ENCODE results near the gene STK38.
A peak's percentile ranks its signal among the peaks of the same experiment; 100 is the strongest.
"Not testable (repeated sequence)": the region's sequence is repeated elsewhere in the genome, so short reads cannot be mapped to it uniquely, and the experiment has no call there.

STK38 gene

GRCh38 chr6:36546920-36547645, at the start of gene STK38:
STK38 (minus strand) TSS chr6:36547479; CDS start chr6:36540202, 7,277 bp downstream.
- DNase-seq (ENCODE audit: low spot score) = peak; percentile 90

DNA sequence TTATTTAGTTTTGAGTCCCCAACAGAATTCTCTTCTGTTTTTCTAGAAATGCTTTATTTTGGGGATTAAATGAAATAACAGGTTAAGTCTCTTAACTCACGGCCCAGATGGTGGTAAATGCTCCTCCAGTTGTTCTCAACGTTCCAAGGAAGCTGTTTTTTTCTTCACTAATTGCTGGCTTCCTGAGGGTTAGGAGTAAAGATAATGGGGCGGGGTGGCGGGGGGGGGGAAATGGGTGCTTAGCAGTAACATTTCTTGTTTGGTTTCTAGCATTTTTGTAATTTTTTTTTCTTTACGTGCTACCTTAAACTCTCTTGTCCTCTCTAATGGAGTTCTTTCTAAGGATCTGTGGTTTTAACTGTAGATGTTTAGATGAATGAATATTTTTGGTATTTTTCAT, 49.1 kb upstream of the STK38 start:
- DNase-seq (ENCODE audit: low spot score) = no peak

DNA sequence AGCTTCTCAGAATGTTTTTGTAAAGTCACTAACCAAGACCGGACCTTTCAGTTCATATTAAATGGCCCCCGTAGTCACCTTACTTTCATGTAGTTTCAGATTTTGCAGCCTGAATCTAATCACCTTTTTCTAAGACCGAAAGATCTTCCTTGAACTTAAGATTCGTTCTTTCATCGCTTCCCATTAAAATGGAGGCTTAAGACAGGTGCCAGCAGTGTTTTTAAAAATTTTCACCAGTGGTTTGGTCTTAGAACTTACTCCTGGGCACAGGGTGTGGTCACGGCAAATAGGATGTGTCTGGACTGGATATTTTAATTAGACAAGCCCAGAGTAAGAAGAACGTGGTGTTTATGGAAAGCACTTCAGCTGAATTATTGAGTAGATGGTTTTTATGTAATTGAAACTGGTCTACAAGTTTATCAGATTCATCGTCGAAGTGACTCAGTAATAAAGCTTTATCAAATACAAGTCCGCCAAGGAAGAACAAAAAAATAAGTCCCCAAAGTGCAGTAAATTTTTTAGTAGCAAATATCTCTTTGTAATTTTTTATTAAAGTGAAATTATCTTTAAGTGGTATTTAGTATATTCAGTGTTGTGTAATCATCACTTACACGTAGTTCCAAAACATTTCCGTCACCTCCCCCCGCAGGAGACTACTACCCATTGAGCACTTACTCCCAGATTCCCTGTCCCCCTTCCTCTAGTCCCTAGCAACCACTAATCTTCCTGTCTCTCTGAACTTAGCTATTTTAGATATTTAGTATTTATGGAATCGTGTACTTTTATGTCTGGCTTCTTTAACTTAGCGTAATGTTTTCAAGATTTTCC, 47.8 kb upstream of the STK38 start:
- peak; percentile 23 for DNase-seq (ENCODE audit: low spot score)

DNA sequence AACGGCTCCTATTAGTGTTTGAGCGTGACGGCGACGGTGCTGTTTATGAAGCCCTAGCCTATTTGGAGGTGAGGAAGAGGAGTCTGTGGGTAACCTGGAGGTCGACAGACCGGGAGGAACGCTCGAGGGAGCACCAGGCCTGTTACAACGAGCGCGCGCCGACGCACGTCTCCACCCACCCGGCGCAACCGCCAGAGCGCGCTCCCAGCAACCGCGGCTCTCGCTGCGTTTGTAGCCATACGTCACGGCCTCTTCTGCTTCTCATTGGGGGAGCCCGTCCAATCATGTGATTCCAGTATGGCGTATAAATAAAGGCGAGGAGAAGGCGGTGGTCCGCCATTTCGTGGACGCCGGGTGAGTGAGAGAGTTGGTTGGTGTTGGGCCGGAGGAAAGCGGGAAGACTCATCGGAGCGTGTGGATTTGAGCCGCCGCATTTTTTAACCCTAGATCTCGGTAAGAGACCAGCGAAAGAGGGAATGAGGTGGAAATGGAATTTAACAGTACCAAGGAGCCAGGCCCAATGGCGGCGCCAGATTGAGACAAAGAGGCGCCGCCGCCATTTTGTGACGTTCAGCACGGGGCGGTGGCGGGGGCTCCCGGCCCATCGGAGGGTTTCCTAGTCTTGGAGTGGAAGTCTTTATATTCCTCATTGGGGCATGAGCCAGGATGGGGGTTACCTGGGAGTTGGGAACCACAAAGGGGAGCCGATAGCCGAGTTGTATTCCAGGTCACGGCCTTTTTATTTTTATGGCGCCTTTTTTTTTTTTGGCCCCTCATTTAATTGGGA, 46.9 kb upstream of the STK38 start, which contains the start of gene SRSF3:
TSS of gene SRSF3 (plus strand) at position 334 of the 787 bp plus-strand sequence. CDS start 2,401 bp downstream, outside the sequence.
- peak; percentile 97 for DNase-seq (ENCODE audit: low spot score)

GRCh38 chr6:36593569-36594028, 46.3 kb upstream of the STK38 start:
- peak; percentile 47 for DNase-seq (ENCODE audit: low spot score)

GRCh38 chr6:36592221-36592655, 45.0 kb upstream of the STK38 start:
- DNase-seq (ENCODE audit: low spot score) = no peak

DNA sequence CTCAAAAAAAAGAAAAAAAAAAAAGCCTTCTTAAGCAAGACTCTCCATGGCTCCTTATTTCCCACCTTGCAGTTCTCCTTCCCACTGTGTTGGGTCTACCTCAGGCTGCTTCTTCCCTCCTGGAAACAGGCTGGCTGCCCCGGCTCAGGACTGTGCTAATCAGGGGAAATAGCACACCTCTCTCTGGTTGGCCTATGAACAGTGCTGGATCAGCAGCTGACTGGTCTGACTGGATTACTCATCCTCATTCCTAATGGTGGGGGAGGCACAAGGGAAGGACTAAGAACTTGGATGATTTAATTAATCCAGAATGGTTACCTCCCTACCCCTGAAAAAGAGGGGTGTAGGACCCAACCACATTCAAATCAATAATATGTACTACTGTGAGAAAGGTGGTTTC, 43.0 kb upstream of the STK38 start:
- DNase-seq (ENCODE audit: low spot score) = no peak

DNA sequence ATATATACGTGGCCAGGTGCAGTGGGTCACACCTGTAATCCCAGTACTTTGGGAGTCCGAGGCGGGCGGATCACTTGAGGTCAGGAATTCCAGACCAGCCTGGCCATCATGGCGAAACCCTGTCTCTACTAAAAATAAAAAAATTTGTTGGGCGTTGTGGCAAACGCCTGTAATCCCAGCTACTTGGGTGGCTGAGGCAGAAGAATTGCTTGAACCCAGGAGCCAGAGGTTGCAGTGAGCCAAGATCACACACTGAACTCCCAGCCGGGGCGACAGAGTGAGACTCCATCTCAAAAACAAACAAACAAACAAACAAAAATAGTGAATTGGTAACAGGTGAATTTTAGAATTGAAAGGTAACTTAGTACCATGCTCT, 41.7 kb upstream of the STK38 start:
- DNase-seq (ENCODE audit: low spot score) = not testable (repeated sequence)

DNA sequence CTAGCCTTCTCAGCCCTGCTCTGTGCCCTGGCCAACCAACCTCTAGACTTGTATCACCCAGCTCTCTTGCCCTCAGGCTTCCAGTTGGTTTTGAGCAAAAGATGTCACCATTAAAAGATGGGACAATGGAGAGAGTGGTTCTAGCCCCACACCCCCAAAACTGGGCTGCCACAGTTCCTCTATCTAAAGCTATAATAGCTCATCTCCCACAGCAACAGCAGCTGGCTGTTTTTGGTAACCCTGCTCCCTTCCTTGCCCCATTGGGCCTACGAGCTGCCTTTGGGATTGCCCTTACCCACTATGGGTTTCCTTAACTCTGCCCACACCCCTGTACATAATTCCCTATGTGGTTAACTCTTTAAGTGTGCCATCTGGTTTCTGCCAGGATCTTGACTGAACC, 39.3 kb upstream of the STK38 start:
- DNase-seq (ENCODE audit: low spot score) = no peak

DNA sequence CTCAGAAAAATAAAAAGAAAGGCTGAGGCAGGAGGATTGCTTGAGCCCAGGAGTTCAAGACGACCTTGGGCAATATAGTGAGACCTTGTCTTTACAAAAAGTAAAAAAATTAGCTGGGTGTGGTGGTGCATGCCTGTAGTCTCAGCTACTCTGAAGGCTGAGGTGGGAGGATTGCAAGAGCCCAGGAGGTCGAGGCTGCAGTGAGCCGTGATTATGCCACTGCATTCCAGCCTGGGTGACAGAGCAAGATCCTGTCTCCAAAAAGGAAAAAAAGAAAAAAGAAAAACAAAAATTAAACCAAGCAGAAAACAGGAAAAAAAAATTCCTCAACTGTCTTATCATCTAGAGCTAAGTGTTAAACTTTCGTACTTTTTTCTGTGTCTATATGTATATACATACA, 34.4 kb upstream of the STK38 start:
- DNase-seq (ENCODE audit: low spot score) = no peak

DNA sequence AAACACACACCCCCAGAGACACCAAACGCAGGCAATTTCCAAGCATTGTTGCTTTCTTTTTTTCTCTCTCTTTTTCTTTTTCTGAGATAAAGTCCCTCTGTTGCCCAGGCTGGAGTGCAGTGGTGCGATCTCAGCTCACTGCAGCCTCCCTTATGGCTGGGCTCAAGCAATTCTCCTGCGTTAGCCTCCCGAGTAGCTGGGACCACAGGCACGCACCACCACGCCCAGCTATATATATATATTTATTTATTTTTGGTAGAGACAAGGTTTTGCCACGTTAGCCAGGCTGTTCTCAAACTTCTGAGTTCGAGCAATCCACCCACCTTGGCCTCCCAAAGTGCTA, 32.9 kb upstream of the STK38 start:
- no peak for DNase-seq (ENCODE audit: low spot score)

DNA sequence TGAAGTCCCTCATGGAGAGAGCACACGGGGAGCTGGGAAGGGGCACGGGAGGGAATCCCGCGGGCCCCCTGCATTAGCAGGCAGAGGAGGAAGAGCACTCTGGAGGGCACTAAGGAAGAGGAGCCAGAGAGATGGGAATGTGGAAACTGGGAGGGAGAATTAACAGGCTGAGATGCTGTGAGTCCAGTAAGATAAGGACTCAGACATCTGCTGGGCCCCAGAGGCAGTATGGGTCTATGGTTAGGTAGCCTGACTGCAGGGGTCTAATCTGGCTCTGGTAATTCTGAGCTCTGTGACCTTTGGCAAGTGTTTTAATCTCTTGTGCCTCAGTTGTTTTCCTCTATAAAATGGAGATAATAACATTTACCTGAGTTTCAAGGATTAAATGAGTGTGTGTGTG, 31.2 kb upstream of the STK38 start:
- no peak for DNase-seq (ENCODE audit: low spot score)

DNA sequence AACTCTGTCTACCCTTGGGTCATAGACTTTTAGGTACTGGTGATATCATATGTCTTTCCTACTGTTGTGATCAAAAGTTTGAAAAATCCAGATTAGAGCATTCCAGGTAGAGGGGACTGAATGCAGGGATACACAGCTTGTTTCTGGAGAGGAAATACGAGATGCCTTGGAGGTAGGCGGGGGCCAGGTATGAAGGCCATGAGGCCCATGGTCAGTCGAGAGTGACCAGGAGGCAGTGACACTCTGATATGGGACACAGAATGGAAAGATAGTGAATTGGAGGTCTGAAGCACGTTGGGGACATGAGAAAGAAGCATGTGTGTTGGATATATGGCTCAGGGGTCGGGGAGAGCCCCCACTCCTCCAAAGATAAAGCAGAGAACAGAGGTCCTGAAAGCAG, 30.8 kb upstream of the STK38 start:
- DNase-seq (ENCODE audit: low spot score) = no peak

DNA sequence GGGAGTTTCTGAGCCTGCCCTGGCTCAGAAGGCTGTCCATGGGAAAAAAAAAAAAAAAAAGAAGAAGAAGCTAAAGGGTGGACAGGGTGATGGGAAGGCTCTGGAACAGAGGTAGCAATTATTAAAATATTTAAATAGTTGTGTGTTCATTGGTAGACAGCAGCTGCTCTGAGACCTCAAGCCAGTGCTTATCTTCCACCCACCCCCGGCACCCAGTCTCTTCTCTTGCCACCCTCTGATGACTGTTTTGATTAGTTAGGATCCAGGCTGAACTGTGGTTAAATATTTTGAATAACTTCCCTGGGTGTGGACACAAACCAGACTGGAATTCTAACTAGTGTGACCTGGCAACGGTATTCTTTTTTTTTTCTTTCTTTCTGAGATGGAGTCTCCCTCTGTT, 30.0 kb upstream of the STK38 start:
- DNase-seq (ENCODE audit: low spot score) = no peak

DNA sequence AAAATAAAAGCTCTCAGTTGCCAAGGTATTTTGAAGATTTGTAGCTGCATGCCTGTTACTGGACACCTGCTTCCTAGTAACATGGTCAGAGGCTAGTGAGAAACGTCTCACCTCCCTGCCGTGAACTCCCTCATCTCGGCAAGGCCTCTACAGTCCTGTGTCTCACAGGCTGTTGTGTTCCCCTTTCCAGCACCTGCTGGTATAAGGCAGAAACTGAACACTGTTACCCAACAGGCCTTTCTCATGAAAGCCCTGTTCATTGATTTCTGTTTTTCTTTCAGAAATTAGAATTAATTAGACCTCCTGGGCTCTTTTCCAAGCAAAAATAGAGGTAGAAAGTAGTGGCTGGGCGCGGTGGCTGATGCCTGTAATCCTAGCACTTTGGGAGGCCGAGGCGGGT, 29.3 kb upstream of the STK38 start:
- no peak for DNase-seq (ENCODE audit: low spot score)

DNA sequence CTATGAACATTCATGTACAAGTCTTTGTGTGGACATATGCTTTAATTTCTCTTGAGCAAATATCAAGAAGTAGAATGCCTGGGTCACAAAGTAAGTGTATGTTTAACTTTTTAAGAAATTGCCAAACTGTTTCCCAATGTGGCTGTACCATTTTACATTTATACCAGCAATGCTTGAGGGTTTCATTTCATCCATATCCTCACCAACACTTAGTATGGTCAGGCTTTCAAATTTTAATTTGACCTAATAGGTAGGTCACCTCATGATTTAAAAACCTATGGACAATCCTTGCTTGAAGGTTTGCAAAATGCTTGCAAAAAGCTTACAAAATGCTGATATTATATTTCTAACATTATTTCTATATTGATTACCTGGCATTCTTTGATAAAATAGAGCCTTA, 27.4 kb upstream of the STK38 start:
- no peak for DNase-seq (ENCODE audit: low spot score)

DNA sequence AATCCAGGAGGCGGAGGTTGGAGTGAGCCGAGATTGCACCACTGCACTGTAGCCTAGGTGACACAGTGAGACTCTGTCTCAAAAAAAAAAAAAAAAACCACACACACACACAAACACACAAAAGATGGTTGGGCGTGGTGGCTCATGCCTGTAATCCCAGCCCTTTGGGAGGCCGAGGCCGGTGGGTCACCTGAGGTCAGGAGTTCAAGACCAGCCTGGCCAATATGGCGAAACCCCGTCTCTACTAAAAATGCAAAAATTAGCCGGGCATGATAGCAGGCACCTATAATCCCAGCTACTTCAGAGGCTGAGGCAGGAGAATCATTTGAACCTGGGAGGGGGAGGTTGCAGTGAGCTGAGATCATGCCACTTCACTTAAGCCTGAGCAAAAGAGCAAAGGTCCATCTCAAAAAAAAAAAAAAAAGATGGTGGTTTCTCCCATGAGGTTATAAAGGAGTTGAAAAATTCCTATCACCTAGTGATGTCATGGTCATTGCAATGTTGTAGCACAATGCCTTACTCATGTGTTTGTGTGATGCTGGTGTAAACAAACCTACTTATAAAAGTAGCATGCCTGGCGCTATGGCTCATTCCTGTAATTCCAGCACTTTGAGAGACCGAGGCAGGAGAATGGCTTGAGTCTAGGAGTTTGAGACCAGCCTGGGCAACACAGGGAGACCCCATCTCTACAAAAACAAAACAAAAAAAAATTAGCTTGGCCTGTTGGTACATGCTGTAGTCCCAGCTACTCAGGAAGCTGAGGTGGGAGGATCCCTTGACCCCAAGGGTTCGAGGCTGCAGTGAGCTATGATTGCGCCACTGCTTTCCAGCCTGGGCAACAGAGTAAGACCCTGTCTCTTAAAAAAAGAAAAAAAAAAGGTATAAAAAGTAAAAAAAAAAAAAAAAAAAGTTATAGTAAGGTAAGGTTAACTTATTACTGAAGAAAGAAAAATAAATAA, 25.4 kb upstream of the STK38 start:
- not testable (repeated sequence) for DNase-seq (ENCODE audit: low spot score)

DNA sequence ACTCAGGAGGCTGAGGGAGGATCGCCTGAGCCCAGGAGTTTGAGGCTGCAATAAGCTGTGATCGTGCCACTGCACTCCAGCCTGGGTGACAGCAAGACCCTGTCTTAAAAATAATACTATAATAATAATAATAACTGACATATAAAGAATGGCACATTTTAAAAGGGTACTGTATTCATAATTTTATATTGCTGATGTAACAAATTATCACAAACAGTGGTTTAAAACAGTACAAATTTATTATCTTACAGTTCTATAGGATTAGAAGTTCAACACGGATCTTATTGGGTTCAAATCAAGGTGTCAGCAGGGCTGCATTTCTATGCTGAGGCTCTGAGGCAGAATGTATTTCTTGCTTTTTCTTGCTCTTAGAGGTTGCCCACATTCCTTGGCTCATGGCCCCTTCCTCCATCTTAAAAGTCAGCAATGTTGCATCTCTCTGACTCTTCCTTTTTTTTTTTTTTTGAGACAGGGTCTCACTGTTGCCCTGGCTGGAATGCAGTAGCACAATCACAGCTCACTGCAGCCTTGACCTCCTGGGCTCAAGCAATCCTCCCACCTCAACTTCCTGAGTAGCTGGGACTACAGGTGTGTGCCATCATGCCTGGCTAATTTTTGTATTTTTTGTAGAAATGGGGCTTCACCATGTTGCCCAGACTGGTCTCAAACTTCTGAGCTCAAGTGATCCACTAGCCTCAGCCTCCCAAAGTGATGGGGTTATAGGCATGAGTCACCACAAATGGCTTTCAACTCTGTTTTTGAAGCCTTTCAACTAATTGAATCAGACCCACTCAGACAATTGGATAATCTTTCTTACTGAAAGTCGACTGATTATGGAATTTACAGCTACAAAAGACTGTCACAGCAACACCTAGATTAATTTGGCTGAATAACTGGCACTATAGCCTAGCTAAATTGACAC, 24.1 kb upstream of the STK38 start:
- DNase-seq (ENCODE audit: low spot score) = no peak

DNA sequence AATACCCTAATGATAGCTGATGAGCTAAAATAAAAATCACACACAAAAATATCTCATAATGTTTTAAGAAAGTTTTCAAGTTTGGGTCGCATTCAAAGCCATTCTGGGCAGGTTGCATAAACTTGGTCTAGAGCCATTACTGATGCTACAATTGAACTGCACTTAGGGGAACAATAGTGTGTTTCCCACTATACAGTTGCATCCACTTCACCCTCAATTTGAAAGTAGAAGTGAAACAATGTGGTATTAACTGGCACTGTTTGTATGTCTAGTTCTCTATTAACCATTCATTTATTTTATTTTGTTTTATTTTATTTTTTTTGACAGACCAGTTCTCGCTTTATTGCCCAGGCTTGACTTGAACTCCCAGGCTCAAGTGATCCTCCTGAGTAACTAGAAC, 23.0 kb upstream of the STK38 start:
- no peak for DNase-seq (ENCODE audit: low spot score)

GRCh38 chr6:36566418-36566905, 19.2 kb upstream of the STK38 start:
- no peak for DNase-seq (ENCODE audit: low spot score)

All from CD4-positive, alpha-beta T cell treated with Interleukin-6 at 100 ng/mL for 8 hours (primary cell).